Suppressor macrophage (primary cell): ENCODE data around the gene LMTK3.

Source experiments
- DNase-seq, 4 experiments: peaks; one replicate each; pipeline ENCODE4 v3.0.0-alpha.2; 2020 to 2022

The LMTK3 gene

GRCh38 chr19:48445256-48445605 is 66.4 kb downstream of the LMTK3 start:
- peak; percentile 66 to 78 (median 71) for DNase-seq

DNA sequence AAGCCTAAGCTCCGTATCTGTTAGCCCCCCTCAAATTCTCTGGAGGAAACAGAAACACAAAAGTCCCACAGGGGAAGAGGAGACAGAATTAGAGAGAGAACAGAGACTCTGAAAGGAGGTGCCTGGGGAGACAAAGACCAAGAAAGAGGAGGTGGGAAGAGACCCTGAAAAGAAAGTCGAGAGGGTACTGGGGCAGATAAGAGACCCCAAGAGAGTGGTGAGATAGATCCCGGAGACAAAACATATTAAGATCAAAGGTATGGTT is 66.8 kb downstream of the LMTK3 start:
- DNase-seq, result no peak

DNA sequence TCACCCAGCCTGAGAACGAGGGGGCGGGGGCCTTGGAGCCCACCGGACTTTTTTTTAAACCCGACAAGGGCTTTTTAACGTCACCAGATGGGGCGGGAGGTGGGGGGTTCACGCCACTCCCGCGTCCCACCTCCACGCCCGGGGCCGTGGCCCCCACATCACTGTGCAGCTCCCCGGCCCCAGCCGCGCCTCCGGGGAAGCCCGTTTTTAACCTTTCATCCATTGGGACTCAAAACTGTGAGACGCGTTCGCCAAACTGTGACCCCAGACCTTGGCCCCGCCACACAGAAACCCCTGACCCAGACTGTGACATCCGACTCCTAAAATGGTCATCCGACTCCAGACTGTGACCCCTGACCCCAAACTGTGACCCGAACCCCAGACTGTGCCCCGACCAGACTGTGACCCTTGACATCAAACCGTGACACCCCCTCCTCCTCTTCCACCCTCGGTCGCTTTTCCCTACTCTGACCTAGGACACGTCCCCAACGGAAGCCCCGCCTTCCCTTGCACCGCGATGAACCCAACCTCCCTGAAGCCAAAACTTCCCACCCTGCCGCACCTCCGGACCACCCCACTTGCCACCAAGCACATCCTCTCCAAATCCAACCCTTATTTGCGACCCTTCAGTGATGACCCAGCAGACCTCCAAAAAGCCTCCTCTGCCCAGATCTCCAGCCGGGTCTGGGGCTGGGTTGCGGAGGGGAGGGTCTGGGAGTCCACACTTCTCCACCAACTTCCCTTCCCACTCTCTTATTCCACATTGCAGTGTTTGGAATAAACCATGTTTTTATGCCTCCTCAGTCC is 67.3 kb downstream of the LMTK3 start:
- no peak for DNase-seq

DNA sequence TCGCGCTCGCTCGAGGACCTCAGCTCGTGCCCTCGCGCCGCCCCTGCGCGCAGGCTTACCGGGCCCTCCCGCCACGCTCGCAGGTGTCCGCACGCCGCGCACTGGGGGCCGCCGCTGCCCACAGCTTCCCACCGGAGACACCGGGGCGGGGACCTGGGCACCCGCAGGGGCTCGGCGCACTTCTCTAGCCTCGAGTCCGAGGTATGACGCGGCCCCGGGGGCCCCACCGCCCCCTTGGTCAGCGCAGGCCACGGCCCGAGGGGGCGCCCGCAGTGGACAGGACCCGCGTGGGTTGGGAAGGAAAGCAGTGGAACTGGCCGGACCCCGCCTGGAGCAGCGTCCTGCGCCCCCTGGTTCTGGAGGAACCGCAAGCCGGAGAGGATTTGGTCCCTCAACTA is 67.9 kb downstream of the LMTK3 start:
- no peak for DNase-seq

- DNase-seq, result peak; percentile 23 to 67 (median 45)
Observed at GRCh38 chr19:48443256-48443655, 68.4 kb downstream of the LMTK3 start.

DNA sequence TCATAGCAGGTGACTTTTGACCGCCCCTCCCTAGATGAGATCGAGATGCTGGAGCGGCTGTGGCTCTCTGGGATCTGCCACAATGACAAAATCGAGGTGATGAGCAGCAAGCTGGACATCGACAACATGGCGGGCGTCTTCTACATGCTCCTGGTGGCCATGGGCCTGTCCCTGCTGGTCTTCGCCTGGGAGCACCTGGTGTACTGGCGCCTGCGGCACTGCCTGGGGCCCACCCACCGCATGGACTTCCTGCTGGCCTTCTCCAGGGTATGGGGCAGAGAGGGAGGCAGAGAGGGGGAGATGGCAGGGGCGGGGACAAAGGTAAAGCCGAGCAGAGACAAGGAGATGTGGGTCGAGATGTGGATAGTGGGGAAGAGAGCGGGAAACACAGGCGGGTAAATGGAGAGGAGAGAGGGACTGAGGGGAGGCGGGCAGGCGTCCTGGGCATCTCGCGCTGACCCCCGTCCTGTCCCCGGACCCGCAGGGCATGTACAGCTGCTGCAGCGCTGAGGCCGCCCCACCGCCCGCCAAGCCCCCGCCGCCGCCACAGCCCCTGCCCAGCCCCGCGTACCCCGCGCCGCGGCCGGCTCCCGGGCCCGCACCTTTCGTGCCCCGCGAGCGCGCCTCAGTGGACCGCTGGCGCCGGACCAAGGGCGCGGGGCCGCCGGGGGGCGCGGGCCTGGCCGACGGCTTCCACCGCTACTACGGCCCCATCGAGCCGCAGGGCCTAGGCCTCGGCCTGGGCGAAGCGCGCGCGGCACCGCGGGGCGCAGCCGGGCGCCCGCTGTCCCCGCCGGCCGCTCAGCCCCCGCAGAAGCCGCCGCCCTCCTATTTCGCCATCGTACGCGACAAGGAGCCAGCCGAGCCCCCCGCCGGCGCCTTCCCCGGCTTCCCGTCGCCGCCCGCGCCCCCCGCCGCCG is 69.3 kb downstream of the LMTK3 start:
- no peak for DNase-seq

GRCh38 chr19:48441360-48442050 is 70.1 kb downstream of the LMTK3 start:
- no peak for DNase-seq

- no peak for DNase-seq
Observed at GRCh38 chr19:48436586-48436985, 75.0 kb downstream of the LMTK3 start.
